NB4 (cell line): ENCODE results near the gene NXPH2.

Experiments
- CTCF ChIP-seq: IDR thresholded peaks from one replicate; pipeline ENCODE4 v1.5.1; 2012; ENCODE audit warnings: low read depth, low read length
- MAX ChIP-seq: IDR thresholded peaks from 2 replicates; pipeline ENCODE4 v1.6.1; 2011; ENCODE audit warnings: low read depth, low read length
- POLR2A ChIP-seq: IDR thresholded peaks from 2 replicates; pipeline ENCODE4 v1.6.1; 2011; ENCODE audit warnings: mild to moderate bottlenecking; ENCODE audit not compliant: insufficient read length; ENCODE audit errors: extremely low read depth

GRCh38 chr2:138762533-138762932 lies 17.7 kb downstream of the NXPH2 start:
- TF ChIP-seq CTCF (no peak), POLR2A (no peak), MAX (no peak)
